Astrocyte of the cerebellum (primary cell): ENCODE results near the gene STK40.

ENCODE experiments used
- DNase-seq: peaks from one replicate; pipeline ENCODE4 v3.0.0-alpha.2; 2011; ENCODE audit warnings: low read depth
- H3K4me3 ChIP-seq: 2 replicates; pipeline ENCODE4 v1.5.1; 2011; ENCODE audit warnings: mild to moderate bottlenecking, low read depth, low read length, moderate library complexity
- CTCF ChIP-seq: IDR thresholded peaks from 2 replicates; pipeline ENCODE4 v1.5.1; 2012; ENCODE audit warnings: low read length, low read depth, moderate library complexity, mild to moderate bottlenecking; ENCODE audit errors: missing control alignments
- in situ Hi-C: cut with HindIII; loops from 2 replicates; pipeline ENCODE4 v1.10.0; 2017; ENCODE audit warnings: low sequenced_read_pairs

The STK40 gene

GRCh38 chr1:36323636-36324352, 61.9 kb downstream of the STK40 start, which contains the start of gene EVA1B:
Gene EVA1B (minus strand): TSS chr1:36323645. CDS start chr1:36323037, 608 bp downstream.
- in situ Hi-C loops: no loop called here
- peak within 1 kb of the TSS; percentile 86 for H3K4me3 ChIP-seq
- peak; percentile 16 for DNase-seq
- no peak for TF ChIP-seq CTCF

- TF ChIP-seq CTCF: no peak
- H3K4me3 ChIP-seq: peak overlapping the region; percentile 86
- in situ Hi-C loops: no loop called here
- no peak for DNase-seq
Observed at GRCh38 chr1:36322786-36323635, 62.7 kb downstream of the STK40 start.

GRCh38 chr1:36322041-36322785, 63.5 kb downstream of the STK40 start:
- no peak for TF ChIP-seq CTCF

GRCh38 chr1:36321119-36321951, 64.4 kb downstream of the STK40 start:
- TF ChIP-seq CTCF: no peak
- in situ Hi-C loops: no loop called here
- H3K4me3 ChIP-seq: peak overlapping the region; percentile 86
- DNase-seq: peak; percentile 54

More at GRCh38 chr1:36322041-36322785, 63.5 kb downstream of the STK40 start:
- DNase-seq: no peak
- in situ Hi-C loops: no loop called here
- peak overlapping the region; percentile 86 for H3K4me3 ChIP-seq

- H3K4me3 ChIP-seq: peak overlapping the region; percentile 86
- TF ChIP-seq CTCF: no peak
- no peak for DNase-seq
- in situ Hi-C loops: no loop called here
Observed at GRCh38 chr1:36320767-36321118, 65.0 kb downstream of the STK40 start.

GRCh38 chr1:36320291-36320761, 65.4 kb downstream of the STK40 start:
- no peak for DNase-seq
- H3K4me3 ChIP-seq: peak overlapping the region; percentile 86

More at GRCh38 chr1:36320291-36320761, 65.4 kb downstream of the STK40 start:
- in situ Hi-C loops: no loop called here
- no peak for TF ChIP-seq CTCF
